Germinal center (tissue), 1 donor: ENCODE data around the gene GOLGA8O.
"Not testable (repeated sequence)": the region's sequence is repeated elsewhere in the genome, so short reads cannot be mapped to it uniquely, and the experiment has no call there.

Experiments used
- DNase-seq: peaks from one replicate; pipeline ENCODE4 v3.0.0; 2012; ENCODE audit warnings: mixed read lengths, low spot score

GOLGA8O gene, protein sequence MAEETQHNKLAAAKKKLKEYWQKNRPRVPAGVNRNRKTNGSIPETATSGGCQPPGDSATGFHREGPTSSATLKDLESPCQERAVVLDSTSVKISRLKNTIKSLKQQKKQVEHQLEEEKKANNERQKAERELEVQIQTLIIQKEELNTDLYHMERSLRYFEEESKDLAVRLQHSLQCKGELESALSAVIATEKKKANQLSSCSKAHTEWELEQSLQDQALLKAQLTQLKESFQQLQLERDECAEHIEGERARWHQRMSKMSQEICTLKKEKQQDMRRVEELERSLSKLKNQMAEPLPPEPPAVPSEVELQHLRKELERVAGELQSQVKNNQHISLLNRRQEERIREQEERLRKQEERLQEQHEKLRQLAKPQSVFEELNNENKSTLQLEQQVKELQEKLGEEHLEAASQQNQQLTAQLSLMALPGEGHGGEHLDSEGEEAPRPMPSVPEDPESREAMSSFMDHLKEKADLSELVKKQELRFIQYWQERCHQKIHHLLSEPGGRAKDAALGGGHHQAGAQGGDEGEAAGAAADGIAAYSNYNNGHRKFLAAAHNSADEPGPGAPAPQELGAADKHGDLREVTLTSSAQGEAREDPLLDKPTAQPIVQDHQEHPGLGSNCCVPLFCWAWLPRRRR

DNA sequence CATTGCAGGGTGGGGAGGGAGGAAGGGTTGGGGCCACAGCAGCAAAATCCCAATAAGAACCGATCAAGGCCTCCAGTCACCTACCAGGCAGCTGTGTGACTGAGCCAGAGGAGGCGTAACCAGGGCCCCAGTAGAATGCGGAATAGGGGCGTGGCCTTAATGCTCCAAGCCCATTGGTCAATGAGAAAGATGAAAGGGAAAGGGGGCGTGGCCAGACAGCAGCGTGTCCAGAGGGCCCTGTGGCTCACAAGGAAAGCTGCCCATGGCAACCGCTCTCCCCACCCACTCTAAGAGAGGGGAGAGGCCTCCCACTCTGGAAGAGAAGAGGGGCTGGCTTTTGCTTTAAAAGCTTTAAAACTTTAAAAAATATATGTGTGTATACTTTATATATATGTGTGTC, at the start of gene GOLGA8O:
GOLGA8O (minus strand) TSS at position 101 of the 400 bp plus-strand sequence; CDS start at position 3, 98 bp downstream.
- DNase-seq = not testable (repeated sequence)

- not testable (repeated sequence) for DNase-seq
These were observed 48.8 kb upstream of the GOLGA8O start for GRCh38 chr15:32504152-32504811.

- not testable (repeated sequence) for DNase-seq
These were observed 47.5 kb upstream of the GOLGA8O start for GRCh38 chr15:32502946-32503345.

- DNase-seq = not testable (repeated sequence)
These were observed 37.3 kb upstream of the GOLGA8O start for GRCh38 chr15:32492768-32493167.

DNA sequence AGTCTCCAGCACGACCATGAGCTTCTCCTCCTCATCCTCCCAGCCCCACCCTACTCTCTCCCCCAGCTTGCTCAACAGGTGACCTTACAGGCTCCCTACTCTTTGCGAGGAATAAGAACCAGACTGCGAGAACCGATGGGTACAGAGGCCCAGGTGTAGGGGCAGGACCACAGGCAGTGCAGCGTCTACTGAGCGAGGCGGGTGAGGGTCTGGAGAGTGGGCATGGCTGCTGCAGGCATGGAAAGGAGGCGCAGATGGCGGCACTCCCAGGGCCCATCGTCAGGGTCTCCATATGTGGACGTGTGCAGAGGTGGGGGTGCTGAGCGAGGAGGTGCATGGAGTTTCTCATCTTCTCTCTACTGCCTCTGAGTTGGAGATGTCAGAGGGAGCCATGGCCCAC, 31.0 kb upstream of the GOLGA8O start:
- DNase-seq = not testable (repeated sequence)

- not testable (repeated sequence) for DNase-seq
These were observed 27.9 kb upstream of the GOLGA8O start for GRCh38 chr15:32483377-32483776.

DNA sequence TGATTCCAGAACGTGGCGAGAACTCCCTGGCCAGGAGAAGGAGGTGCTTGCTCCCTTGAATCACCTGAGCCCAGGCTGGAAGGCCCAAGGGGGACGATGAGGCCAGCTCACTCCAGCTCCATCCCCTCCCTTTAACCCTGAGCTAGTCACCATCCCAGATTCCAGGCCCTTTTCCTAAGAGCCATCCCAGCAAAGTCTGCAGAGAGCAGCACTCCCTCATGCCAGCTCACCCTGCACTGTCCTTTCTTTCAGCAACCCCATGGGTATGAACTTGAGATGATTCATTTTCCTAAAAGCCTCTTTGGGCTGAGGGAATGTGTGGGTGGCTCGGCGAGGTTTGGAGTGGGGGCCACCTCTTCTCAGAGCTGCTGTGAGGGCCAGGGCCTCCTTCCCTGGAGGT, 26.2 kb upstream of the GOLGA8O start:
- not testable (repeated sequence) for DNase-seq

DNA sequence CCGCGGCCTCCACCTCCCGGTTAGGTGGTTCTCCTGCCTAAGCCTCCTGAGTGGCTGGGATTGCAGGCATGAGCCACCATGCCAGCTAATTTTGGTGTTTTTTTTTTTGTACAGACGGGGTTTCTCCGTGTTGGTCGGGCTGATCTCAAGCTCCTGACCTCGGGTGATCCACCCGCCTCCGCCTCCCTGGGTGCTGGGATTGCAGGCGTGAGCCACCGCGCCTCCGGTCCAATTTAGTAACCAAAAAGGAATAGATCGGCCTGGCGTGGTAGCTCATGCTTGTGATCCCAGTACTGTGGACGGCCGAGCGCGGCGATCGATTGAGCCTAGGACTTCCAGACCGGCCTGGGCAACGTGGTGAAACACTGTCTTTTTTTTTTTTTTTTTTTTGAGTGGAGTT, 12.6 kb upstream of the GOLGA8O start:
- DNase-seq = not testable (repeated sequence)

- DNase-seq = not testable (repeated sequence)
These were observed 14.9 kb downstream of the GOLGA8O start for GRCh38 chr15:32440445-32440977.

DNA sequence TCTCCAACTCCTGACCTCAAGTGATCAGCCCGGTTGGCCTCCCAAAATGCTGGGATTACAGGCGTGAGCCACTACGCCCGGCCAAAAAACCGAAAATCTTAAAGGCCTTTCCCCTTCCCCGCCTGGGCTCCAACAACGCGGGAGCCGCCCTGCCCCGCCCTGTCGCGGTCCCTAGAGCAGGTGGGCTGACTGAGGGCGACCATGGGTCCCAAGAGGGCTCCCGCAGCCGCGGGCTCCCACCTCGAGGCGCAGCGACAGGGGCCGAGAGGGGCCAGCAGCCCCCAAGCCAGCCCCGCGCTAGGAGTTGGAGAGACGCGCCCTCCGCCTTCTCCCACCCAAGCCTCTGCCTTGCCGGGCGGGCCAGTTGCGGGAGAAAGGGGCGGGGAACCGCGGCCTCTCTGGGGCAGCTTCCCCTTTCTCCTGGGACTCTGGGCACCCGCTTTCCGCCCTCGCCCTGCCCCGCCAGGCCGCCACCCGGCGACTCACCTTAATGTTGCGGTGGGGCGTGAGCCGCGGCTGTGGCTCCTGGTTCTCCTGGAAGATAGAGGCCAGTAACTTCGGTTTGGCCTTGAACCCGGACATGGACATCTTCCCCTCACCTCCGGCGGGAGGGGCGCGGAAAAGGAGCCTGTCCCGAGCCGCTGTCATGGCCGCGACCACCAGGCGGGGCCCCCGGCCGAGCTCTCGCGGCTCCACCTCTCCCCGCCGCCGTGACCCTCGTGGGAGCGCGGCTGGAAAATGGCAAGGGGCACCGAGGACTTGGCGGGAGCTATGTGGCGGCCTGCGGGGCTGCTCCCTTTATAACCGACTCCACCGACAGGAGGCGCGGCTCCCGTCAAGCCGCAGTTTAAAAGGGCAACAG, 21.1 kb downstream of the GOLGA8O start:
- not testable (repeated sequence) for DNase-seq

GRCh38 chr15:32427635-32428034, 27.8 kb downstream of the GOLGA8O start:
- not testable (repeated sequence) for DNase-seq

- DNase-seq = not testable (repeated sequence)
These were observed 28.9 kb downstream of the GOLGA8O start for GRCh38 chr15:32426511-32426910.

- not testable (repeated sequence) for DNase-seq
These were observed 47.5 kb downstream of the GOLGA8O start for GRCh38 chr15:32407903-32408302.

GRCh38 chr15:32403192-32403591, 52.2 kb downstream of the GOLGA8O start, which contains the start of gene GOLGA8K:
TSS of gene GOLGA8K (minus strand) at chr15:32403292. CDS start at chr15:32403194, 98 bp downstream.
- DNase-seq = not testable (repeated sequence)

- DNase-seq = not testable (repeated sequence)
These were observed 58.9 kb downstream of the GOLGA8O start for GRCh38 chr15:32396522-32396921.
